HL-60 (cell line): Measurements from ENCODE around the gene ADAMTS1.

Experiments used
- DNase-seq, 2 experiments: peaks; one replicate each; pipeline ENCODE4 v3.0.0-alpha.2; 2010 to 2020; ENCODE audit warnings: low read depth in 1 of 2, low spot score in 1 of 2
- H3K27ac ChIP-seq: fragments of 250-450 bp; sonication (Bioruptor Pico); replicated peaks from 2 replicates; pipeline ENCODE4 v1.5.1; 2020; ENCODE audit warnings: mild to moderate bottlenecking, moderate library complexity
- H3K27me3 ChIP-seq: fragments of 250-450 bp; sonication (Bioruptor Pico); 2 replicates; pipeline ENCODE4 v1.5.1; 2021; ENCODE audit warnings: mild to moderate bottlenecking, moderate library complexity; ENCODE audit not compliant: insufficient read depth, poor library complexity, severe bottlenecking
- H3K4me3 ChIP-seq: replicated peaks from 2 replicates; pipeline ENCODE4 v1.5.1; 2011; ENCODE audit warnings: mild to moderate bottlenecking, control low read depth, low read length; ENCODE audit not compliant: insufficient read depth
- CTCF ChIP-seq: IDR thresholded peaks from one replicate; pipeline ENCODE4 v1.5.1; 2011; ENCODE audit warnings: low read length, control low read depth, inconsistent platforms; ENCODE audit not compliant: insufficient read depth
- GABPA ChIP-seq: IDR thresholded peaks from 2 replicates; pipeline ENCODE4 v1.6.1; 2012; ENCODE audit warnings: low read depth
- POLR2AphosphoS5 ChIP-seq: IDR thresholded peaks from 2 replicates; pipeline ENCODE4 v1.6.1; 2012; ENCODE audit warnings: low read depth
- REST ChIP-seq: IDR thresholded peaks from 2 replicates; pipeline ENCODE4 v1.6.1; 2012; ENCODE audit warnings: low read depth; ENCODE audit not compliant: insufficient replicate concordance
- SPI1 ChIP-seq: IDR thresholded peaks from 2 replicates; pipeline ENCODE4 v1.6.1; 2012; ENCODE audit warnings: low read depth, mild to moderate bottlenecking, borderline replicate concordance

The ADAMTS1 gene

GRCh38 chr21:26795412-26795805 lies 49.8 kb downstream of the ADAMTS1 start:
- TF ChIP-seq REST = no peak
- no peak for TF ChIP-seq CTCF
- TF ChIP-seq GABPA = no peak
- no peak for TF ChIP-seq SPI1
- no peak for TF ChIP-seq POLR2AphosphoS5
- DNase-seq = no peak
- Histone ChIP-seq H3K27ac (no peak overlapping the region), H3K4me3 (no peak overlapping the region), H3K27me3 (no peaks in the 10 kb centered on the region)

- Histone ChIP-seq H3K27ac (no peak overlapping the region), H3K4me3 (no peak overlapping the region), H3K27me3 (no peaks in the 10 kb centered on the region)
- DNase-seq = no peak
- TF ChIP-seq CTCF = no peak
- no peak for TF ChIP-seq SPI1
- no peak for TF ChIP-seq REST
- TF ChIP-seq POLR2AphosphoS5 = no peak
- no peak for TF ChIP-seq GABPA
Observed at GRCh38 chr21:26794597-26795411, 50.4 kb downstream of the ADAMTS1 start.

DNA sequence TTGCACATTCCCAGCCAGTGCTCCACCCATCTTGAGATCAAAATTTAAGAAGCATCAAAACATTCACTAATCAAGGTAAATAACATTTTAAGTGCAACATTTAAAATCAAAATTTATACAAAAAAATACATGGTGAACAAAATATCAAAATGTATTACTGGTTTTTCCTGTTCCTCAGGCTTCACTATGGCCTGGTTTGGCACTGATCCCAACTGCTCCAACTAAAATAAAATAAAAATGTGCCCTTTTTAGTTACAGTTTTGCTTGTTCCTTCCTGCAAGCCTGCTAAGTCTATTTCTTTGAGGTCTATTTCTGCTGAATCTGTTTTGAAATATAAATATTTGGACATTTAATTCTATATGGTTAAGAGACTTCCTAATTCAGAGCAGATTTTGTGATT lies 54.9 kb downstream of the ADAMTS1 start:
- TF ChIP-seq REST = no peak
- TF ChIP-seq SPI1 = no peak
- TF ChIP-seq POLR2AphosphoS5 = no peak
- TF ChIP-seq CTCF = no peak
- no peak for TF ChIP-seq GABPA
- no peaks in the 10 kb centered on the region for H3K27me3 ChIP-seq
- H3K4me3 ChIP-seq = no peak overlapping the region
- H3K27ac ChIP-seq = no peak overlapping the region
- no peak for DNase-seq
